Neuronal stem cell (in vitro differentiated cells): Measurements from ENCODE around the gene ARHGAP18.

Experiments used
- DNase-seq: peaks from one replicate; pipeline ENCODE4 v3.0.0-alpha.2; 2013; ENCODE audit warnings: low spot score
- H2AFZ ChIP-seq: one replicate; pipeline ENCODE4 v1.6.1; 2013; ENCODE audit warnings: mild to moderate bottlenecking, low read length, inconsistent platforms
- H2AK5ac ChIP-seq: 2 replicates; pipeline ENCODE4 v1.6.1; 2013; ENCODE audit warnings: low read depth, mild to moderate bottlenecking, inconsistent platforms, low read length, moderate library complexity, mixed read lengths
- H2BK120ac ChIP-seq: 2 replicates; pipeline ENCODE4 v1.6.1; 2013; ENCODE audit warnings: low read depth, mild to moderate bottlenecking, inconsistent platforms, low read length, moderate library complexity, mixed read lengths
- H2BK12ac ChIP-seq: one replicate; pipeline ENCODE4 v1.6.1; 2013; ENCODE audit warnings: low read length, inconsistent platforms
- H2BK15ac ChIP-seq: 2 replicates; pipeline ENCODE4 v1.6.1; 2013; ENCODE audit warnings: mild to moderate bottlenecking, low read length, inconsistent platforms, mixed read lengths
- H2BK5ac ChIP-seq: one replicate; pipeline ENCODE4 v1.6.1; 2013; ENCODE audit warnings: inconsistent platforms, mild to moderate bottlenecking, low read length, moderate library complexity
- H3K14ac ChIP-seq: one replicate; pipeline ENCODE4 v1.6.1; 2013; ENCODE audit warnings: low read length, inconsistent platforms
- H3K18ac ChIP-seq: 2 replicates; pipeline ENCODE4 v1.6.1; 2013; ENCODE audit warnings: low read length, inconsistent platforms
- H3K23ac ChIP-seq: 2 replicates; pipeline ENCODE4 v1.6.1; 2013; ENCODE audit warnings: low read depth, mild to moderate bottlenecking, mixed read lengths, low read length, inconsistent platforms; ENCODE audit not compliant: poor library complexity
- H3K27ac ChIP-seq: replicated peaks from 3 replicates; pipeline ENCODE4 v1.5.1; 2013; ENCODE audit warnings: low read length, inconsistent platforms
- H3K27me3 ChIP-seq, 3 experiments: 2 replicates each; pipeline ENCODE4 v1.6.1; 2013; ENCODE audit warnings: low read length in 3 of 3, mild to moderate bottlenecking in 2 of 3, inconsistent platforms in 1 of 3, low read depth in 1 of 3, mixed read lengths in 1 of 3, moderate library complexity in 1 of 3; ENCODE audit not compliant: control insufficient read depth in 3 of 3, insufficient read depth in 3 of 3
- H3K36me3 ChIP-seq, 2 donors: replicated peaks in 1 of 2; 2 replicates each; pipeline ENCODE4 v1.6.1; 2013; ENCODE audit warnings: low read length in 2 of 2; ENCODE audit not compliant: control insufficient read depth in 2 of 2, insufficient read depth in 2 of 2
- H3K4ac ChIP-seq: 2 replicates; pipeline ENCODE4 v1.6.1; 2013; ENCODE audit warnings: inconsistent platforms, mild to moderate bottlenecking, low read length, moderate library complexity
- H3K4me1 ChIP-seq, 2 donors: 1 replicate in 1 of 2; 2 replicates in 1 of 2; pipeline ENCODE4 v1.6.1; 2013; ENCODE audit warnings: low read length in 2 of 2, low read depth in 1 of 2; ENCODE audit not compliant: control insufficient read depth in 2 of 2, insufficient read depth in 1 of 2
- H3K4me2 ChIP-seq: one replicate; pipeline ENCODE4 v1.6.1; 2013; ENCODE audit warnings: mild to moderate bottlenecking, low read length, inconsistent platforms; ENCODE audit not compliant: insufficient read depth, poor library complexity, severe bottlenecking
- H3K4me3 ChIP-seq, 2 donors: 2 replicates each; pipeline ENCODE4 v1.5.1; 2013; ENCODE audit warnings: low read length in 2 of 2, mild to moderate bottlenecking in 2 of 2, inconsistent platforms in 1 of 2, moderate library complexity in 1 of 2
- H3K79me1 ChIP-seq: one replicate; pipeline ENCODE4 v1.6.1; 2013; ENCODE audit warnings: low read depth, mild to moderate bottlenecking, inconsistent platforms, low read length, moderate library complexity
- H3K9ac ChIP-seq: one replicate; pipeline ENCODE4 v1.6.1; 2013; ENCODE audit warnings: mild to moderate bottlenecking, low read depth, low read length, inconsistent platforms; ENCODE audit not compliant: poor library complexity
- H3K9me3 ChIP-seq, 2 donors: replicated peaks in 1 of 2; 2 replicates each; pipeline versions ENCODE3 to v1.6.1; 2013; ENCODE audit warnings: low read length in 2 of 2, mild to moderate bottlenecking in 2 of 2, inconsistent platforms in 1 of 2, low read depth in 1 of 2, mixed read lengths in 1 of 2, moderate library complexity in 1 of 2; ENCODE audit not compliant: control insufficient read depth in 2 of 2, insufficient read depth in 1 of 2
- H4K8ac ChIP-seq: one replicate; pipeline ENCODE4 v1.6.1; 2013; ENCODE audit warnings: low read depth, mild to moderate bottlenecking, inconsistent platforms, low read length, moderate library complexity
- H4K91ac ChIP-seq: one replicate; pipeline ENCODE4 v1.6.1; 2013; ENCODE audit warnings: low read length, low read depth, mild to moderate bottlenecking, inconsistent platforms; ENCODE audit not compliant: poor library complexity
- WGBS, 2 donors: extraction: QIAGEN DNeasy Blood & Tissue Kit; methylation state at CpG; one replicate each; pipeline ENCODE4 v1.1.7; 2013; ENCODE audit warnings: missing lambda C conversion rate in 2 of 2, mixed read lengths in 1 of 2; ENCODE audit not compliant: insufficient read length in 2 of 2, insufficient replicate concordance in 1 of 2; ENCODE audit errors: extremely low coverage in 2 of 2; 5-methylcytosine and 5-hydroxymethylcytosine counted together

Gene ARHGAP18

GRCh38 chr6:129592516-129593232, 117.3 kb downstream of the ARHGAP18 start:
- Histone ChIP-seq H2BK15ac (no peak overlapping the region), H4K91ac (no peak overlapping the region), H3K4me1 (peaks cover 3 to 5% of the 10 kb centered on the region in 2 donors), H3K14ac (no peak overlapping the region), H3K79me1 (no peaks in the 10 kb centered on the region), H3K18ac (no peak overlapping the region), H2AK5ac (no peak overlapping the region), H4K8ac (no peak overlapping the region), H3K4ac (no peak overlapping the region), H3K23ac (no peak overlapping the region), H3K9ac (no peak overlapping the region), H2BK120ac (no peak overlapping the region), H3K4me2 (no peak overlapping the region), H3K27ac (no peak overlapping the region), H3K4me3 (no peak overlapping the region), H2AFZ (no peak overlapping the region), H3K9me3 (no peaks in the 10 kb centered on the region), H2BK5ac (no peak overlapping the region), H2BK12ac (no peak overlapping the region), H3K27me3 (no peaks in the 10 kb centered on the region), H3K36me3 (no peaks in the 10 kb centered on the region)
- WGBS, 2 donors = no CpG with 5 or more reads among the region's 6 CpGs
- no peak for DNase-seq

- WGBS, 2 donors = no CpG with 5 or more reads among the region's 4 CpGs
- Histone ChIP-seq H3K27ac (no peak overlapping the region), H2BK12ac (no peak overlapping the region), H3K4me2 (no peak overlapping the region), H2BK120ac (no peak overlapping the region), H3K27me3 (no peaks in the 10 kb centered on the region), H3K18ac (no peak overlapping the region), H2AFZ (no peak overlapping the region), H3K9ac (no peak overlapping the region), H2AK5ac (no peak overlapping the region), H2BK5ac (no peak overlapping the region), H3K23ac (no peak overlapping the region), H4K8ac (no peak overlapping the region), H3K14ac (no peak overlapping the region), H4K91ac (no peak overlapping the region), H3K4me3 (no peak overlapping the region), H2BK15ac (no peak overlapping the region), H3K9me3 (no peaks in the 10 kb centered on the region), H3K4me1 (peaks cover 3 to 5% of the 10 kb centered on the region in 2 donors), H3K79me1 (peaks cover under 1% of the 10 kb centered on the region), H3K36me3 (no peaks in the 10 kb centered on the region), H3K4ac (no peak overlapping the region)
- DNase-seq = no peak
Observed at GRCh38 chr6:129590408-129591022, 119.5 kb downstream of the ARHGAP18 start.

DNA sequence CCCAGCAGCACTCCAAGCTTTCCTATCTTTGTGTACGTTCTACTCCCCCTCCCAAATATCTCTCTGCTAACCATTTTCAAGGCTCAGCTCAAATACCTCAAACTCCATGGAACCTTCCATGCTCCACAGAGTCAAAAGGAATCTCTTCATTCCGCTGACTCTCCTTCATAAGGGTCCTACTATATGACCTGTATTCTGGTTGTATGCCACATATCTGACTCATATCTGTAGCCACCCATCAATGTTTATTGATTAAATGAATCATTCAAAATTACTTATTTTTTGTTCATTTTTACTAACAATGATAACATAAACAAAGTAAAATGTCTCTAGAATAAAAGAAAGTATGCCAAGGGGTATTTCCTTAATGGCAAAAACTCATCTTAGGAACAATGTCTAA, 123.2 kb downstream of the ARHGAP18 start:
- Histone ChIP-seq H3K4me2 (no peak overlapping the region), H2AK5ac (no peak overlapping the region), H2AFZ (no peak overlapping the region), H3K27me3 (no peaks in the 10 kb centered on the region), H3K4ac (no peak overlapping the region), H2BK15ac (no peak overlapping the region), H3K79me1 (peaks cover 2% of the 10 kb centered on the region), H3K9ac (no peak overlapping the region), H3K4me1 (peaks cover 0 to 2% of the 10 kb centered on the region in 2 donors), H3K36me3 (no peaks in the 10 kb centered on the region), H4K8ac (no peak overlapping the region), H2BK12ac (no peak overlapping the region), H4K91ac (no peak overlapping the region), H3K9me3 (no peaks in the 10 kb centered on the region), H3K27ac (no peak overlapping the region), H3K4me3 (no peak overlapping the region), H2BK120ac (no peak overlapping the region), H2BK5ac (no peak overlapping the region), H3K18ac (no peak overlapping the region), H3K14ac (no peak overlapping the region), H3K23ac (no peak overlapping the region)
- no CpG with 5 or more reads among the region's 2 CpGs for WGBS, 2 donors
- DNase-seq = no peak

DNA sequence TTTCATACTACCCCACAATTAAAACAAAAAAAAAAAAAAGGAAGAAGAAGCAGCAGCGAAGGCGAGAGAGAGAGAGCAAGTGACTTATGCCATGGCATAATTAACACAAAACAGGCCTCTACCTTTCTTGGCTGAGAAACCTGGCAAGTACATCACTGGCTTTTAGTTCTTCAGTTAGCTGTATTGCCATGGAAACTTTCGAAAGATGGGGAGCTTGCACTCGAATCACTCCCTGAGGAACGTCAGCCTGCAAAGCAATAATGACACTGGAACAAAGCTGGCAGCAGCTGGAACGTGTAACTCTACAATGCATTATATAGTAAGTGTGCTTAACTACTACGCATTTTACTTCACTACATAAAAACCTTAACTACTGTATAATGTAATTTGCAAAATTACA, 126.1 kb downstream of the ARHGAP18 start:
- H3K23ac ChIP-seq = no peak overlapping the region
- no peak overlapping the region for H2BK5ac ChIP-seq
- H3K36me3 ChIP-seq = no peaks in the 10 kb centered on the region
- H3K27ac ChIP-seq = no peak overlapping the region
- H4K8ac ChIP-seq = no peak overlapping the region
- H2BK120ac ChIP-seq = no peak overlapping the region
- H4K91ac ChIP-seq = no peak overlapping the region
- H3K14ac ChIP-seq = no peak overlapping the region
- DNase-seq = no peak
- H3K4me3 ChIP-seq = no peak overlapping the region
- no peak overlapping the region for H3K4ac ChIP-seq
- H3K27me3 ChIP-seq = no peaks in the 10 kb centered on the region
- no peak overlapping the region for H3K18ac ChIP-seq
- H2BK15ac ChIP-seq = no peak overlapping the region
- no CpG with 5 or more reads among the region's 7 CpGs for WGBS, 2 donors
- no peak overlapping the region for H2AK5ac ChIP-seq
- no peak overlapping the region for H2BK12ac ChIP-seq
- no peak overlapping the region for H2AFZ ChIP-seq
- no peak overlapping the region for H3K9ac ChIP-seq
- peaks cover 0 to 2% of the 10 kb centered on the region in 2 donors for H3K4me1 ChIP-seq
- H3K79me1 ChIP-seq = peaks cover 2% of the 10 kb centered on the region
- no peaks in the 10 kb centered on the region for H3K9me3 ChIP-seq
- no peak overlapping the region for H3K4me2 ChIP-seq
